ENCODE data around the gene WAS.
A peak's percentile ranks its signal among the peaks of the same experiment; 100 is the strongest.

The WAS gene

DNA sequence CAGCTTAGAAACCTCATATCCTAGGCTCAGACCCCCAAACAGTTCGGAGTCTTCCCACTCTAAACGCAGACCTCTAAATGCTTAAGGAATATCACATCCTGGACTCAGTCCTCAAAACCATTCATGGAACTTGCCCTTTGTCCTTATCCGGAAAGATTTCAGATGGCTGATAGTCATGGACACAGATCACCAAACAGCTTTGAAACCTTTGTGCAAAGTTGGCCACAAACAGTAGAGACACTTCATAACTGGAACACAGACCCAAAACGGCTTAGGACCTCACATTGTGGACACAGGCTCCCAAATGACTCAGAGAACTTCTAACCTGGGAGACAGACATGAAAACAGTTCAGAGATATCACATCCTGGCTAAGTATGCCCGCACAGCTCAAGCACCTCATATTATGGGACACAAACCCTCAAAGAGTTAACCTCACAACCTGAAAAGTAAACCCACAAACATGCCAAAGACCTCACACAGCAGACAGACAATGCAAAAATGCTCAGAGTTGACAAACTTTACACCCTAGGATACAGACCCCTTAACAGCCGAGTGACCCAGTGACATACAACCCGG is 28.4 kb downstream of the WAS start:
- no peak for DNase-seq (ENCODE audit: low spot score)

DNA sequence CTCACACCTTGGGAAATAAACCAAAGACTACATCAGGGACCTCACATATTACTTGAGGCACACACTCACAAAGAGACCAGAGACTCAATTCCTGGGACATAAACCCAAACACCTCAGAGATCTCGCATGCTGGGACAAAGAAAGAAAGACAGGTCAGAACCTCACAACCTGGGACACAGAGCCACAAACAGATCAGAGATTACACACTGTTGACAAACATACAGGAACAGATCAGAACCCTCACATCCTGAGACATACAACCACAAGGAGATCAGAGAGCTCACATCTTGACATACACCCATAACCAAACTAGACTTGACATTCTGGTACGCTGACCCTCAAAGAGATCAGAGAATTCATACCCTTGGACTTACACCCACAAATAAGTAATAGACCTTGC is 30.2 kb downstream of the WAS start:
- DNase-seq (ENCODE audit: low spot score): no peak

DNA sequence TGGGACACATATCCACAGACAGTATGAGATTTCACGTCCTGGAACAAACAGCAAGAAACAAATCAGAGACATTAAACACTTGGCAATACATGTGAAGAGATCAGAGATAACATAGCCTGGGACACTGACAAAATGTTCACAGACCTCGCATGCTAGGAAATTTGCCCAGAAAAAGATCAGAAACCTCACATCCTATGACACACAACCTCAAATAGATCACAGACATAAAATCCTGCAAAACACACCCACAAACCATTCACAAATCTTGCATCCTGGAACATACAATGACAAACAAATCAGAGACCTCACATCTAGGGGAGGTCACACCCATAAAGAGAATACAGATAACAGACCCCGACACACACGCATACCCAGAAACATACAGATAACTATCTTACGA is 31.0 kb downstream of the WAS start:
- DNase-seq (ENCODE audit: low spot score): peak; percentile 61

- DNase-seq (ENCODE audit: low spot score): peak; percentile 32
Measured at GRCh38 chrX:48715072-48715471, 31.5 kb downstream of the WAS start.

DNA sequence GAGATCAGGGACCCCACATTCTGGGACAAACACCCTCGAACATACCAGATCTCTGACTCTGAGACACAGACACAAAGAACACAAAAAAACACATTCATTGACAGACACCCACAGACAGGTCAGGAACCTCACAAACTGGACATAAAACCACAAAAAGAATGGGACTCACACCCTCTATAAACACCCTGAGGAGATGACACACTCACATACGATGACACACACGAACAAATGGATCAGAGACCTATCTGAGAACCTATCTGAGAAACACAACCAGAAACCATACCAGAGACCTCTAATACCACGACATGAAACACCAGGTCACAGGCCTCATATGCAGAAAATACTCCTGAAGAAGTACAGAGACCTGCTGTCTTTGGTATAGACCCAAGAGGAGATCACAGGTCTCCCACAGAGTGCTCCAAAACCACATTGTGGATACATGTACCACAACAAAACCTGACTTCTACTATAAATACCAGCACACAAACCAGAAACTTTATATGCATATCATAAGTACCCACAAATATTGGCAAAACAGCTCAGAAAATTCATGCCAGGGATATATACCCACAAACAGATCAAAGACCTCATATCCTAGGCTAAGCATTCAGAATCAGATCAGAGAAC is 32.4 kb downstream of the WAS start:
- peak; percentile 35 for DNase-seq (ENCODE audit: low spot score)

DNA sequence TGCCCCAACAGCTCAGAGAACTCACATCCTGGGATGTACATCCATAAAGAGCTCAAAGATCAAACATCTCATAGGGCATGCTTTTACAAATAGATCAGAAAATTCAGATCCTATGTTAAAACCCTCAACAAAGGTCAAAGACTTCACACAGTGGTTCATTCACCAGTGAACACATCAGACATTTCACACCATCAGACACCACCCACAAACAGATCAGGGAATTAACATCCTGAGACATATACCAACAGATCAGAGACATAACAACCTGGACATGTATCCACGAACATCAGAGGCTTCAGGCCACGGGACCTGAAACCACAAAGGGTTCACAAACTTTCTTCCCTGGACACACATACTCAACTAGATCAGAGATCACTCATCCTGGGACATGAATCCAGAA is 36.4 kb downstream of the WAS start:
- DNase-seq (ENCODE audit: low spot score): no peak

DNA sequence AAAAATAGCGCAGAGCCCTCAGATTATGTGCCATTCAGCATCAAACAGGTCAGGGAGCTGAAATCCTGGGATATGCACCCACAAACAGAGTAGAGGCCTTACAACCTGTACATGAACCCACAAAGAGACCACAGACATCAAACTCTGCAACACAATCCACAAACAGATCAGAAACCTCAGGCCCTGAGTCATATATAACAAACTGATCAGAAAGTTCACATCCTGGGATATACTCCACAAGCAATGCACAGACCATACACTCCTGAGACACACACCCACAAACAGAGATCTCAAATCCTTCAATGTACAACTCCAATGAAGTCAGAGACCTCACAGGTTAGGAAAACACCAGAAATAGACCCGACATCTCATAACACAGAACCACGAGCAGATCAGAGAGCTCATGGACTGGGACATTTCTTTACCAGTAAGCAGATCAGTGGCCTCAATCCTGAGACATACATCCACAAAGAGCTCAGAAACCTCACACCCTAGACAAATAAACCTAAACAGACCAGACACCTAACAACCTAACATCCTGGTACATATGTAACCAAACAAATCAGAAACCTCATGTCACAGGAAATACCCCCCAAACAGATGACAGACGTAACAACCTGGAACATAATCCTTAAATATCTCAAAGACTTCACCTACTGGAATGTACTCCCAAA is 37.1 kb downstream of the WAS start:
- DNase-seq (ENCODE audit: low spot score): peak; percentile 33

DNA sequence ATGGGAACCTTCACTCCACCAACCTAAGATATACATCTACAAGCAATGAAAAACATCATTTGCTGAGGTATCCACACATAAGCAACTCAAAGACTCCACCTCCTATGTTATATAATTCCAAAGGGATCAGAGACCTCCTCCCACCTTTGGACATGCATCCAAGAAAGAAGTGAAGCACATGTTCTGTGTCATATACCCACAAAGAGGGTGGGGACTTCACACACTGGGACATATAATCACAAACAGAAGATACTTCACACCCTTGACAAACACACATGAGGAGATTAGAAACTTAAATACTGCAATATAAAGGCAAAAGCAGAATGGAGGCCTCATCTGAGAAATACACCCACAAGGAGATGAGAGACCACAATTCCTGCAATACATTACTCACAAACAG is 38.3 kb downstream of the WAS start:
- no peak for DNase-seq (ENCODE audit: low spot score)

DNA sequence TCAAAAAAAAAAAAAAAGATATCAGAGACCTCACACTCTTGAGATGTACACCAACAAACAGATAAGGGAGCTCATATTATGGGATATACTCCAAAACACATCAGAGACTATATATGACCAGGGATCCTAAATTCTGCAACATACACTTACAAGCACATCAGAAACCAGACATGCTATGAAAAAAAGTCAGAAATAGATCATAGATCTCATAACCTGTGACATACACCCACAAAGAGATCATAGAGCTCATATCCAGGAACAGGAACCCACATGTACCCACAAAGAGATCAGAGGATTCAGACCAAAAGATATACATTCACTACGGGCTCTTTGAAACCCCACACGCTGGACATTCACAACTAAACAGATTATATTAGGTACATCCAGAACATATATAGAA is 43.0 kb downstream of the WAS start:
- no peak for DNase-seq (ENCODE audit: low spot score)

GRCh38 chrX:48728653-48729052 is 45.1 kb downstream of the WAS start:
- DNase-seq (ENCODE audit: low spot score): no peak

DNA sequence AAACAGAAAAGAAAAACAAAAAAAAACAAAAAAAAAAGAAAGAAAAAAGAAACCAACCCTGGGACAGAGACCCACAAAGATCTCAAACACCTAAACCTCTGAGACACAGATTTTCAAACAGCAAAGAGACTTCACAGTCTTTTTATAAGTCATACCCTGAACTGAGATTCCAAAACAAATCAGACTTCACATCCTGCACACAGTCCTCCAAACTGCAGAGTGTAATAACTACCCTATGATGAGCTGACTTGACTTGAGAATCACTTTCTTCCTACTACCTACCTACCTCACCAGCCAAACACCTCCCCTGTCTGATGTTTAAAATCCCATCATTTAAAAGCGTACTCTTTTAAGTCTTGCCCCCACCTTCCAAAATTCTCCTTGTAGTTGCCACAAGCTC is 52.7 kb downstream of the WAS start:
- DNase-seq (ENCODE audit: low spot score): no peak

DNA sequence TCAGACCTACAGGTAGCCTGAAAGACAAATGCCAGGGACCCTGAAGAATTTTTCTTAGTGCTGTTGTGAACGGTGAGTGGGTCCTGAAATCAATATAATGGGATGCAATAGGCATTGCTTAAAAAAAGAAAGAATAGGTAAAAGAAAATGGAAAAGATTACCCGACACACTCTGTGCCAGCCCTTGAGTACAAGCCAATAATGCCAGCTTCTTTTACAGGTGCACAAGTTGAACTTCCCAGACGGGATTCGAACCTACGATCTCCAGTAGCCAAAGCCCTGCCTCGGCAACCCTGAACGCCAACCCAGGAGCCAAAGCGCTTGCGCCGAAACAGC is 53.2 kb downstream of the WAS start:
- no peak for DNase-seq (ENCODE audit: low spot score)

GRCh38 chrX:48737213-48737938 is 53.8 kb downstream of the WAS start:
- peak; percentile 94 for DNase-seq (ENCODE audit: low spot score)

- no peak for DNase-seq (ENCODE audit: low spot score)
Measured at GRCh38 chrX:48737940-48738339, 54.3 kb downstream of the WAS start.

Measured in CD4-positive, alpha-beta T cell treated with Interleukin-2 at 100 ng/mL for 4 hours (primary cell).